ENCODE results near the gene CCDC191. TPM values are rescaled to one million over a fixed set of nuclear protein-coding genes. Genes with fewer than 3 reads are reported as not detected.

Gene CCDC191
- total RNA-seq (10 to 100 TPM in 1 of 2 donors, 1 to 10 TPM in 1; 7.7 to 15.3 TPM), polyA plus RNA-seq (1 to 10 TPM; 2.5 to 3.5 TPM)
- long read RNA-seq, donor 1: 0 reads
- long read RNA-seq, donor 2: 0 reads
- long read RNA-seq, donor 3, partial matches to known transcripts: 0 of 2 reads
- long read RNA-seq, donor 3, other reads (novel, unspliced or antisense): 0 of 2 reads
- long read RNA-seq, donor 4: 0 reads
- long read RNA-seq, donor 5: 0 reads

- peak within 1 kb of the TSS; percentile 74 to 91 for H3K27ac ChIP-seq (ENCODE audit: low read depth in 1 of 2, low read length in 1 of 2)
- ATAC-seq (ENCODE audit: insufficient read depth, low FRiP score): peak; percentile 99
- peak; percentile 100 for DNase-seq
- peak within 1 kb of the TSS; percentile 89 for H3K4me3 ChIP-seq
- peak within 1 kb of the TSS; percentile 69 to 92 for H3K9ac ChIP-seq (ENCODE audit: insufficient read depth in 1 of 2, low read length in 2 of 2)
- H3K4me1 ChIP-seq (ENCODE audit: control insufficient read depth in 5 of 5, insufficient read depth in 5 of 5, low read length in 5 of 5): peaks cover 0 to 23% (median 7%) of the 10 kb centered on the region in 5 donors
- no peak for TF ChIP-seq CTCF (IDR thresholded peaks at IDR 0.05; ENCODE audit: control extremely low read depth, extremely low read depth)
- no peaks in the 10 kb centered on the region for H3K9me3 ChIP-seq (ENCODE audit: control insufficient read depth in 4 of 4, insufficient read depth in 3 of 4, low read length in 3 of 4)
- H3K36me3 ChIP-seq (ENCODE audit: control insufficient read depth in 4 of 4, insufficient read depth in 4 of 4, low read length in 4 of 4): peaks cover 0 to 2% (median 0%) of the 10 kb centered on the region in 4 donors
- WGBS, 2 donors: 0 to 1% methylated on average over 48 to 49 of the region's 49 CpGs
- no peaks in the 10 kb centered on the region for H3K27me3 ChIP-seq (ENCODE audit: control insufficient read depth in 3 of 3, insufficient read depth in 3 of 3, low read length in 2 of 3)
Measured at GRCh38 chr3:114056130-114057010, at the start of gene CCDC191, which contains the start of gene QTRT2. Gene CCDC191, minus strand, starts transcription at chr3:114056526. Its CDS starts 60 bp downstream, at chr3:114056466. Gene QTRT2, plus strand, starts transcription at chr3:114056737. Its CDS starts 8,521 bp downstream, at chr3:114065258.

GRCh38 chr3:114104414-114104813, 48.1 kb upstream of the CCDC191 start:
- H3K9ac ChIP-seq (ENCODE audit: insufficient read depth in 1 of 2, low read length in 2 of 2): no peak overlapping the region
- TF ChIP-seq CTCF (IDR thresholded peaks at IDR 0.05; ENCODE audit: control extremely low read depth, extremely low read depth): no peak
- no peak overlapping the region for H3K27ac ChIP-seq (ENCODE audit: low read depth in 1 of 2, low read length in 1 of 2)
- H3K36me3 ChIP-seq (ENCODE audit: control insufficient read depth in 4 of 4, insufficient read depth in 4 of 4, low read length in 4 of 4): no peaks in the 10 kb centered on the region
- DNase-seq (no peak), ATAC-seq (ENCODE audit: insufficient read depth, low FRiP score) (no peak)
- H3K27me3 ChIP-seq (ENCODE audit: control insufficient read depth in 3 of 3, insufficient read depth in 3 of 3, low read length in 2 of 3): no peaks in the 10 kb centered on the region
- H3K4me3 ChIP-seq: no peak overlapping the region
- 93 to 95% methylated on average over 3 of the region's 3 CpGs for WGBS, 2 donors
- no peaks in the 10 kb centered on the region for H3K9me3 ChIP-seq (ENCODE audit: control insufficient read depth in 4 of 4, insufficient read depth in 3 of 4, low read length in 3 of 4)
- H3K4me1 ChIP-seq (ENCODE audit: control insufficient read depth in 5 of 5, insufficient read depth in 5 of 5, low read length in 5 of 5): no peaks in the 10 kb centered on the region

DNA sequence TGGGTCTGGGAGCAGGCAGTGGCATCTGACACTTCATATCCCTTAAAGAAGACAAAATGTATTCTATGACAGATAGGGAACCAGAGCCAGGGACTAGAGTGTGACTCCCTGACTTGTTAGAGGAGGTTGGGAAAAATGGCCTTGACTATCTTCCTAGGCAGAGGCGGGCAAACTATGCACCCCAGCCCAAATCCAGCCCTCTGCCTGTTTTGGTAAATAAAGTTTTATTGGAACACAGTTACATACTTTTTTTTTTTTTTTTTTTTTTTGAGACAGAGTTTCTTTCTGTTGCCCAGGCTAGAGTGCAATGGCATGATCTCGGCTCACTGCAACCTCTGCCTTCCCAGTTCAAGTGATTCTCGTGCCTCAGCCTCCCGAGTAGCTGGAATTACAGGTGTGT, 47.5 kb upstream of the CCDC191 start:
- Histone ChIP-seq H3K36me3 (ENCODE audit: control insufficient read depth in 4 of 4, insufficient read depth in 4 of 4, low read length in 4 of 4) (no peaks in the 10 kb centered on the region), H3K27ac (ENCODE audit: low read depth in 1 of 2, low read length in 1 of 2) (no peak overlapping the region), H3K4me3 (no peak overlapping the region), H3K9ac (ENCODE audit: insufficient read depth in 1 of 2, low read length in 2 of 2) (no peak overlapping the region), H3K9me3 (ENCODE audit: control insufficient read depth in 4 of 4, insufficient read depth in 3 of 4, low read length in 3 of 4) (no peaks in the 10 kb centered on the region), H3K27me3 (ENCODE audit: control insufficient read depth in 3 of 3, insufficient read depth in 3 of 3, low read length in 2 of 3) (no peaks in the 10 kb centered on the region), H3K4me1 (ENCODE audit: control insufficient read depth in 5 of 5, insufficient read depth in 5 of 5, low read length in 5 of 5) (no peaks in the 10 kb centered on the region)
- TF ChIP-seq CTCF (IDR thresholded peaks at IDR 0.05; ENCODE audit: control extremely low read depth, extremely low read depth): no peak
- 94 to 99% methylated on average over 4 of the region's 4 CpGs for WGBS, 2 donors
- ATAC-seq (ENCODE audit: insufficient read depth, low FRiP score) (no peak), DNase-seq (no peak)
